ENCODE results near the gene LRRN3. TPM values are rescaled to one million over a fixed set of nuclear protein-coding genes. Genes with fewer than 3 reads are reported as not detected.

Gene LRRN3
- total and polyA plus RNA-seq, 2 of the 8 experiments (the other 6 are each of a cell fraction or from before 2014, with no cell fraction given): 0.20 to 0.32 TPM

GRCh38 chr7:111056371-111056770 is 34.6 kb upstream of the LRRN3 start (continued):
- TF ChIP-seq CHD7 (IDR thresholded peaks at IDR 0.05; ENCODE audit: insufficient replicate concordance, low read length): no peak

Measured in H1 (cell line).